ENCODE measurements around the gene SLC6A19.

DNA sequence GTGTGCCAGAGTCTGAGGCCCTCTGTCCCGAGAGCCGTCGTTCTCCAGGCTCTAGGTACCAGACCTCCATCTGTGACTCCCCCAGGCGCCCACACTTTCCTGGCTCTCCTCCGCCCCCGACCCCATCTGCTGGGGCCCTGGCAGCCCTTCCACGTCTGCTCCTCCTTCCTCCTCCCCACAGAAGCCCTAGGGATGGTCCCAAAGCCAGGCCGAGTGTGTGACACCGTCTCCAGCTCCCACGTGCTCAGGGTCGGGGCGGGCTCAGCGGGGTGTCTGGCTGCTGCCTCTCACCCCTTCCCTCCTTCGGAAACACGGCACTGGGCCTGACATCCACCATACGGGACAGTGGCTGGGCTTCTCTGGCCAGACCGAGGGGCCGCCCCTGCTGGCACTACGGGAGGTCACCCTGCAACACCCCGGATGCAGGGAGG is 20.5 kb upstream of the SLC6A19 start:
- TF ChIP-seq, protein P1, sequence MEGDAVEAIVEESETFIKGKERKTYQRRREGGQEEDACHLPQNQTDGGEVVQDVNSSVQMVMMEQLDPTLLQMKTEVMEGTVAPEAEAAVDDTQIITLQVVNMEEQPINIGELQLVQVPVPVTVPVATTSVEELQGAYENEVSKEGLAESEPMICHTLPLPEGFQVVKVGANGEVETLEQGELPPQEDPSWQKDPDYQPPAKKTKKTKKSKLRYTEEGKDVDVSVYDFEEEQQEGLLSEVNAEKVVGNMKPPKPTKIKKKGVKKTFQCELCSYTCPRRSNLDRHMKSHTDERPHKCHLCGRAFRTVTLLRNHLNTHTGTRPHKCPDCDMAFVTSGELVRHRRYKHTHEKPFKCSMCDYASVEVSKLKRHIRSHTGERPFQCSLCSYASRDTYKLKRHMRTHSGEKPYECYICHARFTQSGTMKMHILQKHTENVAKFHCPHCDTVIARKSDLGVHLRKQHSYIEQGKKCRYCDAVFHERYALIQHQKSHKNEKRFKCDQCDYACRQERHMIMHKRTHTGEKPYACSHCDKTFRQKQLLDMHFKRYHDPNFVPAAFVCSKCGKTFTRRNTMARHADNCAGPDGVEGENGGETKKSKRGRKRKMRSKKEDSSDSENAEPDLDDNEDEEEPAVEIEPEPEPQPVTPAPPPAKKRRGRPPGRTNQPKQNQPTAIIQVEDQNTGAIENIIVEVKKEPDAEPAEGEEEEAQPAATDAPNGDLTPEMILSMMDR (IDR thresholded peaks at IDR 0.05), result no peak
- TF ChIP-seq POLR2A (IDR thresholded peaks at IDR 0.05), result no peak

Measured in heart left ventricle (tissue), 13 donors.